Measurements from ENCODE around the gene GRB7.
"Not testable (repeated sequence)": the region's sequence is repeated elsewhere in the genome, so short reads cannot be mapped to it uniquely, and the experiment has no call there.

GRB7 gene

GRCh38 chr17:39736319-39737165 lies 1.2 kb upstream of the GRB7 start:
- DNase-seq (ENCODE audit: low read depth): peak; percentile 55

GRCh38 chr17:39737206-39737759 lies 455 bp upstream of the GRB7 start:
- DNase-seq (ENCODE audit: low read depth): no peak

DNA sequence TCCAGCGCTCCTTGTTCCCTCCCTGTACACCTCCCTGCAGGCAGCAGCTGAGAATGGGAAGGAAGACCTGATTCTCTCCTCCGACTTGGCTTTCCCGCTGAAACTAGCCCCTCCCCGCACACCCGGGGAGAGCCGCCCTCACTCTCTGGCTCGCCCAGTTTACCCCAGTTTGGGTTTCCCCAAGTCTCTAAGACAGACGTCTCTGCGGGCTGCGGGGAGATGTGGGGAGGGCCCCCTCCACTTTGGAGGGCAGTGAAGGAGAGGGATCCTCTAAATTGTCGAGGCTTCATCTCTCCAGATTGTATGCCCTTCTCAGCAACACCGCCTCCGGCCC lies 797 bp downstream of the GRB7 start:
- DNase-seq (ENCODE audit: low read depth): no peak

DNA sequence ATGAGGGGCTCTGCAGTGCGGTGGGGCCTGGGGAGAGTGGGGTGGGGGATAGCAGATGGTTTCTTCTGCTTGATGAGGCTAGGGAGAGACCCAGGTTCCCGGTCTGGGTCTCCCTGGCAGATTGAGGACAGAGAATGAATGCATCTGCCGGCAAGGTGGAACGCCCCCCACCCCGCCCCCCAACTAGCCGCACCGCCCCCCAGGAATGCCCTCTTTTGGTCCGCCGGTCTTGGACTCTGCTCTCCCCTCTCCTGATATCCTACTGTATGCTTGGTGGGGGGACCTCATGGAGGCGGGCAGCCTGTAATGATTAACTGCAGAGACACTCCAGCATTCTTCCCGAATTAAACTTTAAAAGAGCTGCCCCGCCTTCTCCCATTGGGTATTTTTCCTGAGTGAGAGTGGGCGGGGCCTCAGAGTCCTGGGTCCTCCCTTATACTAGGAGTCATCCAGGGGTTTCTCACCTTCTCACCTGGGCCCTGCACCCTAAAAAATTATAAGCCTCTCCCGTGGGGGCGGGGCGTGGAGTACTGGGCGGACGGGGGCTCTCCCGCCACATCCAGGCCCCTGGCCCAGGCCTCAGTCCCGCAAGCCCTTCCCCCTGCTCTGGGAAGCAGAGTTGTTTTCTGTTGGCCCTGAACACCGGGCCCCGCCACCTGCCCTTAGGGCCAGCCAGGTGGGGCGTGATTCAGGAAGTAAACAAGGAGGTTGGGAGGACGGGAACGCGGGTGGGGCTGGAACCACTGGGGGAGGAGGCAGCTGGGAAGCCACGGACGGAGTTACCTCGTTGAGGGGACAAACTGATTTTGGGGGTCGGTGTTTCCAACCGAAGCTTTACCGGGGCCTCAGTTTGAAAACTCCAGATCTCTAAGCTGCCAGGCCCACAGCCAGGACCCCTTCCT lies 1.5 kb downstream of the GRB7 start:
- peak; percentile 68 for DNase-seq (ENCODE audit: low read depth)

DNA sequence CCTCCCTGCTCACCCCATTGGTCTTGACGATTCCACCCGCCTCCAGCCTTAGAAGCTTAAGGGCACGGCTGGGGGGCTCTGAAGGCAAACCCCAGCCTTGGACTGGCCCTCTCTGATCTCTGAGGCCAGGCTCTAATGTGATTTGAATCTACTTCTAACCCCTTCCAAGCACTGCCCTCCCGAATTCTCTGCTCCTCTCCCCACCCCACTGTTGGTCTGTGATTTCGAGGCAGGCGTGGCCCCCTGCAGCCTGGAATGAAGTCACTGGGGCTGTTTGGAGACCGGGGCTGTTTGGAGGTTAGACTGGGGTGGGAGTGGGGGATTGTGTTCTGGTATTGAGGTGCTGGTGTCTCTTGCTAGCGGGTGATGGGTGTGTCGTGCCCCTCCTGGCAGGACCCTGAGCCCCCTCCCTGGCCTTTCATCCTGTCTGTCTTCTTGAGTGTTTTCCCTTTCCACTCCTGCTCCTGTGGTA lies 2.2 kb downstream of the GRB7 start:
- DNase-seq (ENCODE audit: low read depth): no peak

GRCh38 chr17:39740357-39741111 lies 2.8 kb downstream of the GRB7 start:
- peak; percentile 77 for DNase-seq (ENCODE audit: low read depth)

DNA sequence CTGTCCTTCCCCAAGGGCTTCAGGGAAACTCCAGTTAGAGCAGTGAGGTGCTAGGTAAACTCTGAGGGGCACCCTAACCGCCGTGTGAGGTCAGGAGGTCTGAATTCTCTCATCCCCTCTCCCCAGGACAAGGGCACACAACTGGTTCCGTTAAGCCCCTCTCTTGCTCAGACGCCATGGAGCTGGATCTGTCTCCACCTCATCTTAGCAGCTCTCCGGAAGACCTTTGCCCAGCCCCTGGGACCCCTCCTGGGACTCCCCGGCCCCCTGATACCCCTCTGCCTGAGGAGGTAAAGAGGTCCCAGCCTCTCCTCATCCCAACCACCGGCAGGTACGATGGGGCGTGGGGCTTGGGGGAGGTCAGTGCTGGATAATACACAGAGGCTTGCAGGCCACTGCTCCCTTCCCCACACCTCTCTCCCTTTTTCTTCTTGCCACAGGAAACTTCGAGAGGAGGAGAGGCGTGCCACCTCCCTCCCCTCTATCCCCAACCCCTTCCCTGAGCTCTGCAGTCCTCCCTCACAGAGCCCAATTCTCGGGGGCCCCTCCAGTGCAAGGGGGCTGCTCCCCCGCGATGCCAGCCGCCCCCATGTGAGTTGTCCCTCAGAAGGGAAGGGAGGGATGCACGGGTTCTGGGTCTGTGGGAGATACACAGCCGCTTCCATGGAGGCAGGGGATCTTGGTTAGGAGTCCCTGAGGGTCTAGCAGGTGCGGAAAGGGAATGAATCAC lies 4.6 kb downstream of the GRB7 start:
- DNase-seq (ENCODE audit: low read depth): no peak

DNA sequence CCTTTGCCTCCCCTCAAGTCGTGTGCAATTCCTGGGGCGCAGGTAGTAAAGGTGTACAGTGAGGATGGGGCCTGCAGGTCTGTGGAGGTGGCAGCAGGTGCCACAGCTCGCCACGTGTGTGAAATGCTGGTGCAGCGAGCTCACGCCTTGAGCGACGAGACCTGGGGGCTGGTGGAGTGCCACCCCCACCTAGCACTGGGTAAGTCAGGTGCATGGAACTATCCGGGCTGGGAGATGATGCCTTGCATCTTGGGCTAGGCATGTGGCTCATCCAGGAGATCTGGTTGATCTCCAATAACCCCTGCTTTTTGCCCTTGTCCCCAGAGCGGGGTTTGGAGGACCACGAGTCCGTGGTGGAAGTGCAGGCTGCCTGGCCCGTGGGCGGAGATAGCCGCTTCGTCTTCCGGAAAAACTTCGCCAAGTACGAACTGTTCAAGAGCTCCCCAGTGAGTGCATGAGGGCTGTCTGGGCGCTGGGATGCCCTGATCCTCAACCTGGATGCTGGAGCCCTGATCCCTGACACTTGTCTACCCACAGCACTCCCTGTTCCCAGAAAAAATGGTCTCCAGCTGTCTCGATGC lies 5.2 kb downstream of the GRB7 start:
- DNase-seq (ENCODE audit: low read depth): no peak

DNA sequence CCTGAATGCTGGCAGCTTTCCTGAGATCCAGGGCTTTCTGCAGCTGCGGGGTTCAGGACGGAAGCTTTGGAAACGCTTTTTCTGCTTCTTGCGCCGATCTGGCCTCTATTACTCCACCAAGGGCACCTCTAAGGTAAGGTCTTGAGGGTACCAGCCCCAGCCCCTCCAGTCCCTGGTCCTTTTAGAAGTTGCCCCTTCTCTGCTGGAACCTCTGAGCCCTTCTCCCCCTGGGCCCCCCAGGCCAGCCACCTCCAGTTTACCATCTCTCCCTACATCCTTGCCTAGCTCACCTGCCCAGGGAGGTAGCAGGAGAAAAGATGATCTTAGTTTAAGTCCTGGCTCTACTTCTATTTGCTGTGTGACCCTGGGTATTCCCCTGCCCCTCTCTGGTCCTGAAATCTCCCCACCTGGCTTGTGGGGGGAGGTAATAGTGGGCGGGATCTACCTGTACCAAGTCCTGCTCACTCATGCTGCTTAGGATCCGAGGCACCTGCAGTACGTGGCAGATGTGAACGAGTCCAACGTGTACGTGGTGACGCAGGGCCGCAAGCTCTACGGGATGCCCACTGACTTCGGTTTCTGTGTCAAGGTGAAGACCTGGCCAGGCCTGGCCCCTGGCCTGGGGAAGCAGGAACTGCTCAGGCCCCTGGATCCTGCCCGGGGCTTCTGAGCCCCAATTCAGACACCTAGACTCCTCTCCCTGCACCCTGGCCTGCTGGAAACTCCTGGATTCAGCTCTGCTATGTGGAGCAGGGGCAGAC lies 6.5 kb downstream of the GRB7 start:
- DNase-seq (ENCODE audit: low read depth): no peak

DNA sequence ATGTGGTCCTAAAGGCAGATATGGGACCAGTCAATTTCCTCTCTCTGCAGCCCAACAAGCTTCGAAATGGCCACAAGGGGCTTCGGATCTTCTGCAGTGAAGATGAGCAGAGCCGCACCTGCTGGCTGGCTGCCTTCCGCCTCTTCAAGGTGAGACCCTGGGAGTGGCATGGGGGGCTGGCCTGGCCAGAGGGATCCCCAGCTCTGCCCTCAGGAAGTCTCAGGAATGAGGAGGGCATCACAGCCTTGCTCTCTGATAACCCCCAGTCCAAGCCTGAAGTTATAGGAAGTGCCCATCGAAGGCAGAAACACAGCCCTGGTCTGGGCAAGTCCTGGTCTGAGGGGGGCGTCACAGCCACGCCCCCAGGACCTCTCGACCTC lies 7.1 kb downstream of the GRB7 start:
- no peak for DNase-seq (ENCODE audit: low read depth)

DNA sequence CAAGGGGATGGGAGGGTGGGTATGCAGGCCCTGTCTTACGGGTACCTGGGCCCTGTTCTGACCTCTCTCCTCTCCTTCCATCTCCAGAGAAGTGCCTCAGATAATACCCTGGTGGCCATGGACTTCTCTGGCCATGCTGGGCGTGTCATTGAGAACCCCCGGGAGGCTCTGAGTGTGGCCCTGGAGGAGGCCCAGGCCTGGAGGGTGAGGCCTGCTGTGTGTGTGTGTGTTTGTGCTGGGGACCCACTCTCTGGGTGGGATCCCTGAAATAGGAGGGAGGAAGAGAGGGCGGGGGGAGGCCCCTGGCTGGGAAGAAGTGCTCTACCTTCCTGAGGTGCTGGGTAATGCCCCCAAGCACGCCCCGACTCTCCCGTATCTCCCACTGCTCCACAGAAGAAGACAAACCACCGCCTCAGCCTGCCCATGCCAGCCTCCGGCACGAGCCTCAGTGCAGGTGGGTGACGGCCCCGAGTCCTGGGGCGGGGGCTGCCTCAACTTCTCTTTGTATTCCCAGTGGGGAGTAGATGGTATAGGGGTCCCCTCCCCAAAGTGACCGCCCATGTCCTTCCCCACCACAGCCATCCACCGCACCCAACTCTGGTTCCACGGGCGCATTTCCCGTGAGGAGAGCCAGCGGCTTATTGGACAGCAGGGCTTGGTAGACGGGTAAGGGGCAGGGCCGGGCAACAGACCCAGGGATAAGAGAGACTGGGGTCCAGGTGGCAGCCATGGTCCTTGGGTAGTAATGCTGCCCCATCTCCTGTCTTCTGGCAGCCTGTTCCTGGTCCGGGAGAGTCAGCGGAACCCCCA lies 7.8 kb downstream of the GRB7 start:
- no peak for DNase-seq (ENCODE audit: low read depth)

DNA sequence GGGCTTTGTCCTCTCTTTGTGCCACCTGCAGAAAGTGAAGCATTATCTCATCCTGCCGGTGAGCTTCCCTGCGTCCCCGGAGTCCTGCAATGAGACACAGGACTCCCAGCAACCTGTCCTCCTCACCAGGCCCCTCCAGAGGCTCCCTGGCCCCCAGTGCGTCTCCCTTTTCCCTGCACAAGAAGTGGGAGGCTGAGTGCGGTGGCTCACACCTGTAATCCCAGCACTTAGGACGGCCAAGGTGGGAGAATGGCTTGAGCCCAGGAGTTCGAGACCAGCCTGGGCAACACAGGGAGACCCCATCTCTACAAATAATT lies 8.4 kb downstream of the GRB7 start:
- DNase-seq (ENCODE audit: low read depth): no peak

GRCh38 chr17:39747745-39748144 lies 10.0 kb downstream of the GRB7 start:
- no peak for DNase-seq (ENCODE audit: low read depth)

- DNase-seq (ENCODE audit: low read depth): not testable (repeated sequence)
These were observed 10.8 kb downstream of the GRB7 start for GRCh38 chr17:39748444-39749034.

GRCh38 chr17:39750131-39751015 lies 12.6 kb downstream of the GRB7 start:
- no peak for DNase-seq (ENCODE audit: low read depth)

DNA sequence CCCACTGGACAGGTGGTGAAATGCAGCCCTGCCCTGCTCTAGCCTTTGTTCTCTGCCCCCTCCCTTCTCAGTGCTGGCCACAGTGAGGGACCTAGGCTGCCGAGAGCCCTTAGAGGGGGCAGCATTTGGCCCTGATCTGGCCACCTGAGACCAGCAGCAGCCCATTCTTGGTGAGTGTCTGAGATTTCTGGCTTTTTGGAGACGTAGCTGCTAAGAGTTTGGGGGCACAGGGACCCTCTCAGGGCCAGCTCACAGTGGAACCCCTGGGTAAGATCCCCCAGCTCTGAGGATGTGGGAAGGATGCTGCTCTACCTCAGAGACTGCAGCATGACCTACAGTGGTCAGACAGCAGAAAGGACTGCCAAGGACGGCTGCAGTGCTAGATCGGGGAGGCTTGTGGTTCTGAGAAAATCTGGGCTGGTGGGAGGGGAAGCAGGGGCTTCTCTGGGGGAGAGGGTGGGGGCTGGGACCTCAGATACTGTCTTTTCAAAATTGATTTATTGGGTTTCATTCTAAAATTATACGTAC lies 13.3 kb downstream of the GRB7 start:
- DNase-seq (ENCODE audit: low read depth): no peak

DNA sequence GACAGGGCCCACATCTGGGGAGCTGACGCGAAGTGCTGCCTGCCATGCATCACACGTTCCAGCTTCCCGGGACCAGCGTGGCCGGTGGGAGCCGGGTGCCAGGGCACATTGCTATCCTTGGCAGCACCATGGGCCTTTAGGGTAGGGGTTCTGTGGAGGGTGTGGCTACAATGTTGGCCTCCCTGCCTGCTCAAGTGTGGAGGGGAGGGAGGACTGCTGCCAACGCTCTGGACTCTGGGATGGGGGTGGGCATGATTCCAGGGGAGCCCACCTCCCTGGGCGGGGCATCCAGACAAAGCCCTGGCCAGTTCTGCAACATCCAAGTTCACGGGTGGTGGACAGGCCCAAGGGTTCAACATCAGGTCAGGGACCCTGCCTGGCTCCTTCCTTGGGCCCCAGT lies 13.9 kb downstream of the GRB7 start:
- DNase-seq (ENCODE audit: low read depth): no peak

All from EH (cell line).